HG03159 (cell line): ENCODE data around the gene E2F3.

Source experiments
- ATAC-seq: cut with Tn5 transposase; IDR thresholded peaks from one replicate; pipeline ENCODE4 v1.9.1; 2021; ENCODE audit warnings: mild to moderate bottlenecking, moderate library complexity; ENCODE audit not compliant: unreplicated experiment

Gene E2F3

DNA sequence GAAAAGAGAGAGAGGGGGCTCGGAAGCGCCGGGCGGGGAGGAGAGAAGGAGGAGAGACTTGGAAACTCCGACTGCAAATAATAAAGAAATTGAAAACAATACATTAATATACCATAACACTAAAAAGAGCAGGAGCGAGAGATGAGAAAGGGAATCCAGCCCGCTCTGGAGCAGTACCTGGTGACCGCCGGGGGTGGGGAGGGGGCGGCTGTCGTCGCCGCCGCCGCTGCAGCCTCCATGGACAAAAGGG lies 338 bp downstream of the E2F3 start:
- no peak for ATAC-seq

DNA sequence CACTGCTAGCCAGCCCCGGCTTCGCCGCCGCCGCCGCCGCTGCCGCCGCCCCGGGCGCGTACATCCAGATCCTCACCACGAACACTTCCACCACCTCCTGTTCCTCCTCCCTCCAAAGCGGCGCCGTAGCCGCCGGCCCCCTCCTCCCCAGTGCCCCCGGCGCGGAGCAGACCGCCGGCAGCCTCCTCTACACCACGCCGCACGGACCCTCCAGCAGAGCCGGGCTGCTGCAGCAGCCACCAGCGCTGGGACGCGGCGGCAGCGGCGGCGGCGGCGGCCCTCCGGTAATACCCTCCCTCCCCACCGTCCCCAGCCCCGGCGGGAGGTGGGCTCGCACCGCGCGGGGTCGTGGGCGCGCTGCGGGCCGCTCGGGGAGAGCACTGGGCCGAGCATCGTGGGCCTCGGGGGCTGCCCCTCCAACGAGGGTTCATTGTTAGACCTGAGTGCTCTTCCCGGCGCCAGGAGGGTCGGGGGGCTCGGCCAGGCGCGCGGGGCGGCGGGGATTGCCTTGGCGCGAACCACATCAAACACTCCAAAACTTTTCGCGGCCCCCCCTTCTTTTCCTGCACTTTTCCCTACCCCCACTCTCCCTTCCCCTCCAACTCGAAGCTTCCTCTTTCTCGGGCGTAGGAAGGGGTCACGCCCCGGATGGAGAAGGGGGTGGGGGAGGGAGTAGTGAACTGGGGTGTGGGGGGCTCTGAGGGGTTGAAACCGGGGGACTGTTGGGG lies 827 bp downstream of the E2F3 start:
- ATAC-seq = no peak

DNA sequence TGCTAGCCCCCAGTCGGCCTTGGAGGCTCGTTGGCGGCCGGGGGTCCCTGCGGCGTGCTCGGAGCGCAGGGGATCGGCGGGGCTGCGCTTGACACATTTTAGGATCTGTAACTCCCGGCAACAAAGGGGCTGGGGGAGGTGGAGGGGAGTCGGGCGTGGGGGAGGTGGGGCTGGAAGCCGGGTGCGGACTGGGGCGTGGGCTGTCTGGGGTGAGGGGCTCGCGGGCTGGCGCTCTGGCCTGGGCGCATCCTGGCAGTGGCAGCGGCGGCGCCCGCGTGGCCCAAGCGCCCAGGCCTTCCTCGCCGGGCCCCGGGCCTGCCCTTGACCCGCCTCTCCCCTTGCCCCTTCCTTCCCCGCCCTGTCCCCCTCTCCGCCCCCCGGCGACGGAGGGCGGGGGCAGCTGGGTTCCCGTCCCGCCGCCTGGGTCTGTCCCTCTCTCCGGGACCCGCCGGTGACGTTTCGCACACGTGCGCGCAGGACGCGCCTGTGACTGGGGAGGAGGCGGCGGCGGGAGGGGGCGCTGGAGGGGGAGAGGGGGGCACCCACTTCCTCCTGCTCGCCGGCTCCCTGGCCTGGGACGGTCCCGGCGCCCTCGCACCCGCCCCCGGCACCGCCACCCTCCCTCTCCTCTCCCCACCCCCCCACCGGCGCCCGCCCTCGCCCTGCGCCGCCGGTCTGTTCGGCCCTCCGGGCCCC lies 1.5 kb downstream of the E2F3 start:
- ATAC-seq = peak; percentile 40

DNA sequence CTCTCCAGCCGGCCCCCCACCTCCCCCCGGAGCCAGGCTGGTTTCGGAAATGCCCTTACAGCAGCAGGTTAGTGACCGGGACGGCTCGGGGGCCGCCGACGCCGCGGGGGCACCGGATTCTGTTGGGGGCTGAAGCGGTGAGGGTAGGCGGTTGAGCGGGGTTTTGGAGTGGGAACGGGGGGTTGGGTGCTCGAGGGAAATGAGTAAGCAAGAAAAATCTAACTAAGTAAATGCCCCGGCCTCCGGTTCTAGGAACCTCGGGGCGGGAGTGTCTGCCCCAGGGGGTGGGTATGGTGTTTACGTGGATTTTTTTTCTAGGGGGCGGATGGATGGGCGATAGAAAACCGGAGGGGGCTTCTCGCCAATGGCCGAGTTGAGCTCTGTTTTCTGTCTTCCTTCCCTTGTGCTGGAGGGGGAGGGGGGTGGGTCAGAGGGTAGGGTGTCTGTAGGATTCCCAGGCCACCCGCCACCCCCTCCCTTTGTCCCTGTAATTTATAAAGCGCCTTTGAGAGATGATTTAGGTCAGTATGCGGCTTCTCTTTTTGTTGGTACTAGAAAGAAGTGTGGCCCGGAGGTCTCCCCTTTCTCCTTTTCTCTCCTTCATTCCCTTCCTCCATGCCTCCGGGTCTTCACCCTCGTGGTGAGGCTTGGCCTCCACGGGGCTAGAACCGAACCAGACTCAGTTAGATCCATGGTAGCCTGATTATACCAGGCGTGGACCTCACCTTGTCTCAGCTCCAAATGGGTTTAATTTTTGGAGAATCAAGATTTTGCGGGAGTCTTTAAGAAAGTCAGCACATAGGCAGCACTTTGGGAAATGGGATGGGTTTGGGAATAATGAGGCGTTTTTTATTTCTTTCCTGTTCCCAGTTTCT lies 2.3 kb downstream of the E2F3 start:
- peak; percentile 1 for ATAC-seq

DNA sequence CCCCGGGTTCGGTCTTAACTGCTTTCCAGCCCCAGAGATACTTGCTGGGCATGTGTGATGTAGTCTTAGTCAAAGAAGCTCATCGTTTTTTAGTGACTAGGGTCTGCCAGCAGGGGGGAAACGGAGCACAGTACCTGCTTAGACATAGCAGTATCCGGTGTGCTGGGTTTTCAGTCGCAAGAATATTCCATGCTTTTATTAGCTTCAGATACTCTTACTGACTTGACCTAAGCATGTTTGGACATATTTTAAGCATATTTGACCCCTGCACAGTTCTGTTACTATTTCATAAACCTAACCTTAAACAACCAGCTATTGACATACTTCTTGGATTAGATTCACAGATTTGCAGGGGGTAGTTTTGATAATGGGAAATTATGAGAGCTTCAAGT lies 3.0 kb downstream of the E2F3 start:
- peak; percentile 28 for ATAC-seq

DNA sequence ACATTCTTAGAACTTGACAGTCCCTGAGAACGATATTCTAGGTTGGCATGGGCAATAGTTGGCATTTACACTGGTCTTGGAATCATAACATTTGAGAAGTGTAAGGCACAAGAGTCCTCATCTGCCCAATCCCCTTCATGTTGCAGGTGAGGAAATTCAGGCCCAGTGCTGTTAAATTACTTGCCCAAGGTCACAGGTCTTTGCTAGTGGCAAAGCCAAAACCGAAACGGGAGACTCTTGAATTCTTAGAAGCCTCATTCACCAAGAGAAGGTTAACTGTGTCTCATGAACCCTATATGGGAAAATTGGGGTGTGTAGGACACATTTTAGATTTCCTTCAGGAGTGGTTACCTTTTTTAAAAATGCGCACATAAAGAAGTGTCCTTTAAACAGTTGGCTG lies 7.2 kb downstream of the E2F3 start:
- no peak for ATAC-seq

DNA sequence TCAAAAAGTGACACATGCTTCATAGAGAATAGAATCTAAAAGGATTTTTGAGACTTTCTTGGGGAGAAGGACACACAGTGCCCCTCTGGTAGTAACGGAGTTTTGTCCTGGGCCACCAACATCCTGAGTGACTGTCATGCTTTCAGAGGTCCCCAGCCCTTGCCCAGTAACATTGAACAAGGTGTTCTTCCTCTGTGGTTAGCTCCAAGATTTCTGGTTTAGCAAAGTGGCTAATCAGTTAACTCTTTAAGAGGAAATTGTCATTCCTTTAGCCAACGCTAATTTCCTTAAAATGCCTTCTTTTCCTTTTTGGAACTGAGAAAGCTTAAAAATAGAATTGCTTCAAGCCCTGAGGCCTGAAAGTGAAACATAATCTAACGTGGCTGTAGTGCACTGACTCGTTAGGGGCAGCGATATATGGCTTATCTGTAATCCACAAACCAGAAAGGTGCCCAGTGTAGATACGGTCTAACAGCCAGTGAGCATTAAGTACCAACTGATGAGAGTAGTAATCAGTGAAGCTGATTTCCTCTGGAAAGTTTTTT lies 7.8 kb downstream of the E2F3 start:
- ATAC-seq = peak; percentile 84

DNA sequence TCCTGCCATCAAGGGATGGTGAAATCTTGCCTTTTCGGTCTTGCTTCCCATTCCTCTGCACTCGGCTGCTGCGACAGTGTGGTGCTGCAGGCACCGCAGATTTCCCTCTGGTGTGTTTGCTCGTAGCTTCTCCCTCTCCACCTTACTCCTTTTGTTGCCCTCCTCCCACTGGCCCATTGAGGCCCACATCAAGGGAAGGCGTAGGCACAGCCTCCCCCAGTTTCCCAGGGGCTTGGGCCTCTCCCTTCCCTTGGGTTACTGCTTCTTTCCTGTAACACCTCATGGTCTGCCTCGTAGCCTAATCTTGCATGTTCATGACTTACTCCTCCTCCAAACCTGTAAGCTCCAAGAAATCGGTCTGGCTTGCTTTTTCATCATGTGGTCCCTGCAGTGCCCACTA lies 9.9 kb downstream of the E2F3 start:
- ATAC-seq = no peak

DNA sequence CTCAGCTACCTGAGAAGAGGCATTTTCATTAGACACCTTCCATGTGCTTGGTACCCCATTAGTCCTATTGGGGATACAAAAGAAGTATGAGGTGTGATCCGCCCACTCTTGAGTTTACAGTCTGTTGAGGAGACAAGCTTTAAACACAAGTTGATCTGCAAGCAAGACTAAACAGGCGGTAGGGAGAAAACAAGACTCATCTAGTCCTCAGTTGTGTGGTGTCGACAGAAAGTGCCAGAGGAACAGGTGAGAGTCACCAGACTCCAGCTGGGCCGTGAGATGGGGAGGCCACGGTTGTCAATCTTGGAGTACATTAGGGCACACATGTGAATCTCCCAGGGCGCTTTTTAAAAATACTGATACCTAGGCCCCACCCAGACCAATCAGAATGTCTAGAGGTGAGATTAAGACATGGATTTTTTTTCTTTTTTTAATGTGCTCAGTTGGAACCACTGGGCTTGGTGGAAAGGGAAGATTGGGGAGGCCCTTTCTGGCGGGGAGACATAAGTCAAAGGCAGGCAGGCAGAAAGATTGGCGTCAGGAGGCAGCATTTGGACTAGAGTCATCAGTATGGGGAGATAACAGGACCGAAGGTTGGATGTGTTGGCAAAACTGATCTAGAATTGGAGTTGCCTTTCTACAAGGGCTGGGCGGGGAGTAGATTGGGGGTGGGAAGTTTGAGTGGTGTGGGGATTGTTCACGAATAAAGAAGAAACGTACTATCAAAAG lies 10.4 kb downstream of the E2F3 start:
- no peak for ATAC-seq

DNA sequence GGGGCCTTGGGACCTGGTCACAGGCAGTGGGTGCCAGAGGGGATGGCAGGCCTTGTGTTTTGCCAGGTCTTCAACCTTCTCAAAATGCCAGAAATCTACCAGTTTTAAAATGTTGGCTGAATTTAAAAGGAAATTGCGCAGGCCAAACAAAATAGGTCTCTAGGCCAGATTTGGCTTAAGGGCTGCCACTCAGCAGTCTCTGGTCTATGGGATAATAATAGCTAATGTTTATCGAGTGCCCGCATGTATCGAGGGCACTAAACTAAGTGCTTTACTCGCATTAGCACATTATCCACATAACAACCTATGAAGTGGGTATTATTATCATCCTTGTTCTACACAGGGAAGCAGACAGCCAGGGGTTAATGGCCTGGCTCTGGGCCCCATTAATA lies 11.0 kb downstream of the E2F3 start:
- ATAC-seq = no peak

DNA sequence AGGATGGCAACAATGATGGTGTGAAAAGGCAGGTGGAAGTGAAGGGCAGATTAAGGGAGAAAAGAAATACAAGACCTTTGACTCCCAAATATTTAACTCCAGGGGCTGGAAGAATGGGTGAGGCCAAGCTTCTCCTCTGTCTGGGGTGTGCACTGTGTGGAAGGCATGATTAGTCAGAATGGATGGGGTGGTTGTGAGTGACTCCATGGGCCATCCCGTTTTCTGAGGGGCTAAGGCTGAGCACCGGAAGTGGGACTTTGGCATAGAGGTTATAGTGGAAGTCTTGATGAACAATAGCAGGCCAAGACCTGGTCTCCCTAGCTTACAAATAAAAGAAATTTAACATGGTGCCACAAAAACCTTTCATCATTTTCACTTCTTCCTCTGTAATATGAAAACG lies 12.1 kb downstream of the E2F3 start:
- ATAC-seq = no peak

DNA sequence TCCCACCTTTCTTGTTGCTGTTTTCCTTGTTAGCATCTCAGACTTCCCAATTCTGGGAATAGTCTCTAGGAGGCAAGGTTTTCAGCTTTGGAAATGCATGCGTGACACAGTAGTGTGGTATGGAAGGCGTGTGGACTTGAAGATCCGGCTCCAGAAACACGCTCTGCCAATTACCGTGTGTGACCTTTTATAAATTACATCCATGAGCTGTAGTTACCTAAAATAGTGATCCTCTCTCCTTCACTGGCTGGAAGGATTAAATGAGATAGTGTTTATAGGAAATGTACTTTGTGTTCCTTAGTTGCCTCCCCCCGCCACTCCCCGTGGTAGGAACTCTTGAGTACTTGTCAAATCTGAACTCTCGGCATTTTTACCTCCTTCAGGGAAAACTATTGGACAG lies 13.0 kb downstream of the E2F3 start:
- no peak for ATAC-seq

DNA sequence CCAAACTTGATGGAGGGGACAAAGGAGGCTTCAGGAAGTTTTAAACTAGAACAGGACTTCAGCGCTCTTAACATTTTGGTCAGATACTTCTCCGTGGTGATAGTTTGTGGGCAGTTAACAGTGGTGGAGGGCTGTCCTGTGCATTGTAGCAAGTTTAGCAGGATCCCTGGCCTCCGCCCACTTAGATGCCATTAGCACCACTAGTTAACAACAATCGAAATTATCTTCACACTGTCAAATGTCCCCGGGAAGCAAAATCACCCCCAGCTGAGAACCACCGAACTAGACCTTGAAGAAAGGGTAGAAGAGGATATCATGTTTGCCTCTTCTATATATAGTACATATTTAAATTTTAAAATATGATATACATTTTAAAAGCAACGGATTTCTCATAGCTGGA lies 13.6 kb downstream of the E2F3 start:
- no peak for ATAC-seq

DNA sequence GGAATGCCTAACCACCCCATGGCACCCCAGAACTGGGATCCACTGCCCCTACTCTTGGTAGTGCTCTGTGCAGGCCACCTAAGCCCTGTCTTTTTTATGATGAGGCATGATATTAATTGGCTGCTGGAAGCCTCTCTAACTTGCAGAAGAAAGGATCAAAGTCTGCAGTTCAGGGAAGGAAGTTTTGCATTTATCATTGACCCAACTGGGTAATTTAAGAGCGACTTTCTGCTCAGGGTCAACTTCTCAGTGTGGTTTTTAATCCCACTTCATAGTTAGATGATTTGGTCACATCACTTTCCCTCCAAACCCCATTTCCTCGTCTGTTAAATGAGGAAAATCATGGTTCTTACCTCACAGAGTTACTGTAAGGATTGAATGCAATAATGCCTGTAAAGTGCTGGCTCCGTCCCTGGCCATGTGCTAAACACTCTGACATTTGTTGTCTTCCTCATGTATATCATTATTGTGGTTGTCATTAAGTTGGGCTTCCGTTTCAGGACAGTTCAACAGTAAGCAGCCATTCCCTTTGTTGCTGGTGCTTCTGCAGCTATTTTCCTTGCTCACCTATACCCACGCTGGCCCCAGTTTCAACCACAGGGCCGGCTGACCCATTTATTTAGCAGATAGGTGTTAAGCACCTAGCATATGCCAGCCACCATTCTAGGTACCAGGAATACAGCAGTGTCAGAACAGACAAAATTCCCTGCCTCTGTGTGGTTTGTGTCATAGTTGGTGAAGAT lies 14.2 kb downstream of the E2F3 start:
- ATAC-seq = no peak

DNA sequence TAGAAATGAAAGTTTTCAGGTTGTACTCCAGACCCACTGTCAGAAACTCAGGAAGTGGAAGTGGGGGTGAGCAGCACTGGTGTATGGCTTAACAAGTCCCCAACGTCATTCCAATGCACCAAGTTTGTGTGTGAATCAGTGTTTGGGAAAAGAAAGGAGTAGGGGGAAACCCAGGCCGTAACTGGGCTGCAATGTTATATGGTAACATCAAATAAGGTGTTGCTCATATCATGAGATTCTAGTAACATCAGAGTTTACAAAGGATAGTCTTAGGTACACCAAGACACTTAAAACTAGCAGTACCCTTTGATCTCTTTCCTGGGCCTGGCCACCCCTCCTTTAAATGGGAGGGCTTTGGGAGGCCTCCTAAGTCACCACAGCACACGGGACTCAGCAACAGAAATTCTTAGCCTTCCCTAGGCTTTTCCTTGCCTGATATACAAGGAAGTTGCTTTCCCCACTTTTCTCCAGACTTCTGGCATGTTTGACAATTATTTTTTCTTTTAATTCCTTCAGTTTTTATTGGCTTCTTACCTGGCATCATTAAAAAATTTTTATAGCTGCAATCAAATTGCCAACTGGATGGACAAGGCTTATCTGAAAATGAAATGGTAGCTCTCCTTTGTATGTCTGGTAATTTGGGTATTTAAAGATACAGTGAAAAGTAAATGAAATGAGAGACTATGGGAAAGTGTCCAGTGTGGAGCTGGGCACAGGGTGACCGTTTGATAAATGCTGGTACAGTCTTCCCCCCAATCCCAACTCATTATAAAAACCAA lies 15.1 kb downstream of the E2F3 start:
- ATAC-seq = no peak

DNA sequence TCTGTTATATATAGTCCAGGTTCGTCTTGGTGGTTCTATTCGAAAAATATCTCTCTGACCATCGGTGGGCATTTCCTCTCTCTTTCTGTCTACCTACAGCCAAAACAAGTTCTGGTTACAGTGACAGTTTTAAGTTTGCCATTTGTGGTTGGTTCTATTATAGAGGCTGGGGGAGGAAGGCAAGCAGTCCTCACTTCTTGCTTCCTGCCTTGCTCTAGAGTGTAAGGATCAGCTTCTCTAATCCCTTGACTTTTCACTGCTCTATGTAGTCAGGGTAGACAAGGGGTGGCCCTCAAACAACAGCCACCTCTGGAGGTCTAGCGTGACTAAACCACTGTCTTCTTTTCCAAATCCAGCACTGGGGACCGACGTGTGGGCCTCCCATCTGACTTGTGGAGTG lies 16.1 kb downstream of the E2F3 start:
- no peak for ATAC-seq

DNA sequence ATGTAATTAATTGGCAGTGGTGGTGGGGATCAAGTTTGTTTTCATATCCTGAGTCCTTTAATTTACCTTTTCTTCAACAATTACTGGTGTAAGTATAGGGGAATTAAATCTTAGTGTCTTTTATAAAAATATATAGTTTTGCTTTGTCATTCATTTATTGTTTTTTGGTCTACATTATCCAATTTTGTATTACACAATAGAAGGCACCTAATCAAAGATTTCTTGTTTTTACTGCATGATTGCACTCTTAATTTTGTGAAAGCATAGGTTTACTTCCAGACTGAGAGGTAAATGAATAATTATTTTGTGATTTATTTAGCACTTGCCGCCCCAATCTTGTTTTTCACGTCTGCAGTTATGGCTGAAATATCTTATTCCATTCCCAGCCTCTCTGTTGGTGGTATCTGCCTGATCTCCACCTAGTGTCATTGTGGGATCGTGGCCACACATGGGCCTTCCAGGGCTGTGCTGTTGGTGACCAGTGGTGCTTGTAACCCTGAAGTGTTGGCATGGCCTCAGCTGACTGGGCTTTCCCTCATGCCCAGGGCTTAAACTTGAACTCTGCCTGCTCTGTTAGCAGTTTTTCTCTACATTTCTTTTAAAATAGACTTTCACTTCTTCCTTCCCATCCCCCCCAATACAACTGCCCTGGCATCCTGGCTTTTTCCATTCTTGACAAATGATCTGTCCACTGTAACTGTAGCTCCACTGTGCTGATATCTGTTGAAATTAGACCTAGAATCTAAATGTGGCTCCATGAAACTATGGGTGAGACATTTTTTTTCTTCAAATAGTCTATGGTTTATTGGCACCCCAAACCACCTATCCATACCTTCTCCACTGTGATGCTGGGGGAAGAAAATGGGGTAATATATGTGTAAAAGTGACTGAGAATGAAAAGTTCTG lies 24.8 kb downstream of the E2F3 start:
- ATAC-seq = no peak

DNA sequence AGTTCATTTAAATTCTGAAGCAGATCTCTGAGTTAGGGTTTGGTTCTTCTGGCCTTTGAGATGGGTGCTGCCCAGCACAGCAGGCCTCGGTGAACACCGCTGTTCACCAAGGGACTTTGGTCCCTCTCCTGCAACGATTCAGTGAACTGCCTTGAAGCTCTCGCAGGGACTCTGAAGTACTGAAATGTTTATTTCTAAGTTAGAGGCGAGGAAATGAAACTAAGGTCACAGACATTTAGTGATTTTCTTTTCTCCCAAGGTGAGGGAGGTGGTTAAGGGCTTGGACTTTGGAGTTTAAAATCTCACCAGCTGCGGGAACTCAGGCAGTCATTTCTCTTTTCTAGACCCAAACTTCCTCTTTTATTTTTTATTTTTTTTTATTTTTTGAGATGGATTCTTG lies 26.2 kb downstream of the E2F3 start:
- ATAC-seq = peak; percentile 79

DNA sequence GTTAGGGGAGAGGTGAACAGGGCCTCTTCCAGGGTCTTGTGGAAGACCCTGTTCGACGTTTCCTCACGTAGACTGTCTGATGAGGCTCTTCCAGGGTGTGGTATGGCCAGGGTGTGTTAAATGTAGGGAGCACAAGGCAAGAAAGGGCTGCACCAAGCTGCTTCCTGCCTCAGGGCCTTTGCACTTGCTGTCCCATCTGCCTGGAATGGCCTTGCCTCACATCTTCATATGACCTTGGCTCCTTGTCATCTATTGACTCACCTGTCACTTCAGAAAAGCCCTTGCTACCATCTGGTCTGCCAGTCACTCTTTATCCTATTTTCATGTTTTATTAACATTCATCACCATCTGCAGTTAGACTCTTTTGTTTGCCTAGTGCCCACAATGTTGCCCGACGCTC lies 31.0 kb downstream of the E2F3 start:
- ATAC-seq = no peak
